HG02938 (cell line): ENCODE measurements around the gene PHETA1.

Experiments used
- ATAC-seq: cut with Tn5 transposase; IDR thresholded peaks from one replicate; pipeline ENCODE4 v1.9.1; 2021; ENCODE audit warnings: mild to moderate bottlenecking, moderate library complexity; ENCODE audit not compliant: unreplicated experiment

The PHETA1 gene

DNA sequence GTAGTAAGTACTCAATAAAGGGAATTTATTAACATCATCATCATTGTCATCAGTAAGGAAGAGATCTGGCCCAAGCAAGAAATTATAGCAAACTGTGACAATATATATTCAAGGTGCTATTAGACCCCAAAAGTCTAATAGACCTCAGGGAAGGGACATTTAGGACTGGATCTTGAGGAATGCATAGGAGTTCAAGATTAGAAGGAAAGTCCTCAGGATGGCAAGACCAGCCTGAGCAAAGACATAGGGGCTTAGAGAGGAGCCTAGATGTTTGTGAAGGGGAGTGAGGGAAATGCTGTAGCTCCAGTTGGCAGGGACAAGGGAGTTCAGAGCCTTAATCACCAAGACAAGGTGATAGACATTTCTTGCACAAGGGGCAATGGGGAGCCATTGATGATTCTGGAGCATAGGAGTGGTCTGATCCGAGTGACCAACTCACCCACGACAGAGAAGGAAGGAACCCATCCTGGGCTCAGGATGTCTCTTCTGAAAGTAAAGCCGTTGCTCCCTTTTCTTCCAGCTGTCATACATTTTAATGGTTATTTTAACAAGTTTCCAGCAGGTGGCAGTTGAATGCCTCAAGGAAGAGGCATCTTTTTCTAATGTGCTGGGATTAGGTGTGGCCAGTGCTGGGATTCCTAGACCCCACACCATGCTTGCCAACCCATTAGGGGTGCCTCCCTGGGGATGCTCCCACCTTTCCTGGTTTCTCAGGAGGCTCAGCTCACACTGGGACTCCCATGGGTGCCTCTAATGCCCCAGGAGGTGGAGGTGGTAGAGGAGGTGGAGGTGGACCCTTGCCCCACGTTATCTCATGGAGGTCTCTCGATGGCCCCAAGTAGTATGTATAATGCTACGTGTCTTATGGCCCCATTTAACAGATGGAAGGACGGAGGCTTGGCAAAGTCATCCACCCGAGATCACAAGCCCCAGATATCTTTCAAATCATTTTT, 37.8 kb downstream of the PHETA1 start:
- ATAC-seq: no peak

DNA sequence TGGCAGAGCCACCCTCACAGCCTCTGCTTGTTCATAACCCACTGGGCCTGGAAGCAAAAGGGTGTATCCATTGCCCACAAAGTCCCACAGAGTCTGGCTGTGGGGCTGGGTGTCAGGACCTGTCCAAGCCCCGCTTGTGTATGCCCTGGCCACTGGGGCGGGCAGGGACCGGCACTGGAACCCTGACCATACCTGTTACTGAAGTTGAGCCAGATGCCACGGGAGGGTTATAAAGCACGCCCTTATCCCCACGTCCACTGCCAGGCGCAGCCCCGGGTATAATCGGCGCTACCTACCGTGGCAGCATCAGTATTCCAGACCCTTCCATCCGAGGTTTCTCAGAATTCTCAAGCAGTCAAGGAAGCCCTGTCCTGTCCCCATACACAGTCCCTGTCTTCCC, 40.8 kb downstream of the PHETA1 start:
- ATAC-seq: no peak

DNA sequence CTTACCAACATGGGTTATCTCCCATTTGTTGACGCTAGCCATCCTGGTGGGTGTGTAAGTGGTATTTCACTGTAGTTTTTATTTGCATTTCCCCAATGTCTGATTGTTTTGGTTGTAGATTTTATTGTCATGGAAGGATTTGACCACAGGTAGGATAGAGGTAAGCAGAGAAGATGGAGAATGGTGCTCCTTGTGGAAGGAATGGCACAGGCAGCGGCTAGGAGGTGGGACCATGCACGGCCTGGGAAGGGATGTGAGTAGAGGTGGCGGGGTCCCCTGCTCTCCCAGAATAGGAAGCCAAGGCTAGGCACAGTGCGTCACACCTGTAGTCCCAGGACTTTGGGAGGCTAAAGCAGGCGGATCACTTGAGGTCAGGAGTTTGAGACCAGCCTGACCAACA, 41.4 kb downstream of the PHETA1 start:
- ATAC-seq: no peak

DNA sequence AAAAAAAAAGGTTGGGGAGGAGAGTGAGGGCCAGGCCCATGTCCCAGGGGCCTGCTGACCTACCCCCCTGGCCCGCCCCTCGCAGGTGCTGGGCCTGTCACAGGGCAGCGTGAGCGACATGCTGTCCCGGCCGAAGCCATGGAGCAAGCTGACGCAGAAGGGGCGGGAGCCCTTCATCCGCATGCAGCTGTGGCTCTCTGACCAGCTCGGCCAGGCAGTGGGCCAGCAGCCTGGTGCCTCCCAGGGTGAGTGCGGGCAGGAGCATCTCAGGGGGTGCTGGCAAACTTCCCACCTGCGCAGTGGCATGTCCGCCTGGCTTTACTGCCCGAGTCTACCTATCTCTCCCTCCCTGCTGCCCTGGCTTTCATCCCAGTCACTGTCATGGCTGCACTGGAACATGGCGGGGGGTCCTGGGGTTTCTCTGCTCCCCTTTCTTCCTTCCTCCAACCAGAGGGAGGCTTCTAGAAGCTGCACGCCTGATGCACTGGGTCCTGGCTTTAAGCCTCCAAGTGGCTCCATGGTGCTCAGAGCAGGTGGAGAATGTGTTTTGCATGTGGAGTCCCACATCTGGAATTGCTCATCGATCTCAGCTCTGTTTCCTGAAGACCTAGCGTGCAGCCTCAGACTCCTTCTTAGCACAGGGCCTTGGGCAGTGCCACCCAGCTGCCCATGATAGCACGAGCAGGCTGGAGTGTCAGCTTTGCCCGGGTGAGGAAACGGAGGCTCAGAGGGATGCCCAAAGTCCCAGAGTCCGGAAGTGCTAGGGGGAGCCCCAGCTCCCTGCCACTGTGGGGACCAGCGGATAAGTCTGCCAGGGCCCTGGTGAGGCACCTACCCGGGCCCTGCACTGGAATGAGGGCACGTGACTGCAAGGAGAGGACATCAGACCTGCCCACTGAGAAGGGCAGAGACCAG, 46.3 kb downstream of the PHETA1 start:
- ATAC-seq: no peak

DNA sequence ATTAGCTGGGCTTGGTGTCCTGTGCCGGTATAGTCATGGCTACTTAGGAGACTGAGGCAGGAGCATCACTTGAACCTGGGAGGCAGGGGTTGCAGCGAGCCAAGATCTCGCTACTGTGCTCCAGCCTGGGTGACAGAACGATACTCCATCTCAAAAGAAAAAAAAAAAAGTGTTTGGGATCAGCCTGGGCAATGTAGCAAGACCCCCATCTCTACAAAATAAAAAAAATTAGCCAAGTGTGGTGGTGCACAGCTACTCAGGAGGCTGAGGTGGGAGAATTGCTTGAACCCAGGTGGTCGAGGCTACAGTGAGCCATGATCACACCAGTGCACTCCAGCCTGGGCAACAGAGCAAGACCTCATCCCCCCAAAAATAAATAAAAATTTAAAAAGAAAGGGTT, 47.6 kb downstream of the PHETA1 start:
- ATAC-seq: no peak

DNA sequence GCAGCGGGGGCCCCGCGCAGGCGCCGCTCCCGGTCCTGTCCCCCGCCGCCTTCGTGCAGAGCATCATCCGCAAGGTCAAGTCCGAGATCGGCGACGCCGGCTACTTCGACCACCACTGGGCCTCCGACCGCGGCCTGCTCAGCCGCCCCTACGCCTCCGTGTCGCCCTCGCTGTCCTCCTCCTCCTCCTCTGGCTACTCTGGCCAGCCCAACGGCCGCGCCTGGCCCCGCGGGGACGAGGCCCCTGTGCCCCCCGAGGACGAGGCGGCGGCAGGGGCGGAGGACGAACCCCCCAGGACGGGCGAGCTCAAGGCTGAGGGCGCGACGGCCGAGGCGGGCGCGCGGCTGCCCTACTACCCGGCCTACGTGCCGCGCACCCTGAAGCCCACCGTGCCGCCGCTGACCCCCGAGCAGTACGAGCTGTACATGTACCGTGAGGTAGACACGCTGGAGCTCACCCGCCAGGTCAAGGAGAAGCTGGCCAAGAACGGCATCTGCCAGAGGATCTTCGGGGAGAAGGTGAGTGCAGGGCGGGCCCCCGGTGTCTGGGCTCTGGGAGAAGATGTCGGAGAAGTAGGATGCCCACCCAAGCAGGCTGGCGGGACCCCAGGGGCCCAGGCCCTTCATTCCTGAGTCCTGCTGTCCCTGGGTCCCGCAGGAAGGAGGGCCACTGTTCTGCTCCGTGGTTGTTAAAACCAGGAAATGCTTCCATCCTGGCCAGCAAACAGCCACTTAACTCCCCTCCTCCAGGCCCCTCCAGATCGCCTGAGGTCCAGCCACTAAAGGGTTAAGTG, 48.4 kb downstream of the PHETA1 start:
- ATAC-seq: no peak

DNA sequence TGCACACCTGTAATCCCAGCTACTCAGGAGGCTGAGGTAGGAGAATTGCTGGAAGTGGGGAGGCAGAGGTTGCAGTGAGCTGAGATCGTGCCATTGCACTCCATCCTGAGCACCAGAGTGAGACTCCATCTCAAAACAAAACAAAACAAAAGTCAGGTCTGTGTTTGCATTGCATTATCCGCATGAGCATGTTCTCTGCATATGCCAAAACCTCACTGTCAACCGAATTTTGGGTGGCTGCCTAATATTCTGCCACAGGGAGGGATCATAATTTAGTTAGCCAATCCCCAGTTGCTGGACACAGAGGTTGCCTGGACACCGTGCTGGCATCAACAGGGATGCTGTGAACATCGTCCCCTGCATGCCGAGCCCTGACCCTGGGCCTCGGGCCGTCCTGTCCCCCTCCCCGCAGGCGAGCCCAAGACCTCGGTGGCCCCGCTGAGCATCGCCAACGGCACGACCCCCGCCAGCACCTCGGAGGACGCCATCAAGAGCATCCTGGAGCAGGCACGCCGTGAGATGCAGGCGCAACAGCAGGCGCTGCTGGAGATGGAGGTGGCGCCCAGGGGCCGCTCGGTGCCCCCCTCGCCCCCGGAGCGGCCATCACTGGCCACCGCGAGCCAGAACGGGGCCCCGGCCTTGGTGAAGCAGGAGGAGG, 49.2 kb downstream of the PHETA1 start:
- ATAC-seq: no peak

DNA sequence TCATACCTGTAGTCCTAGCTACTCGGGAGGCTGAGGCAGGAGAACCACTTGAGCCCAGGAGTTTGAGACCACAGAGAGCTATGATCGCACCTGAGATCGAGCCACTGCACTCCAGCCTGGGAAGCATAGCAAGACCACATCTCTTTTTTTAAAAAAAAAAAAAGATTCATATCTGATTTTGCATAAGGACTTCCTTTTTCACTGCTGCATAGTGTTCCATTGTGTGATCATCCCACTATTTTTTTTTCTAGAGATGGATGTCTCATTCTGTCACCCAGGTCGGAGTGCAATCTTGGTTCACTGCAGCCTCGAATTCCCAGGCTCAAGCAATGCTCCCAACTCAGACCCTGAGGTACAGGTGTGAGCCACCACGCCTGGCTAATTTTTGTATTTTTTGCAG, 50.4 kb downstream of the PHETA1 start:
- ATAC-seq: no peak

DNA sequence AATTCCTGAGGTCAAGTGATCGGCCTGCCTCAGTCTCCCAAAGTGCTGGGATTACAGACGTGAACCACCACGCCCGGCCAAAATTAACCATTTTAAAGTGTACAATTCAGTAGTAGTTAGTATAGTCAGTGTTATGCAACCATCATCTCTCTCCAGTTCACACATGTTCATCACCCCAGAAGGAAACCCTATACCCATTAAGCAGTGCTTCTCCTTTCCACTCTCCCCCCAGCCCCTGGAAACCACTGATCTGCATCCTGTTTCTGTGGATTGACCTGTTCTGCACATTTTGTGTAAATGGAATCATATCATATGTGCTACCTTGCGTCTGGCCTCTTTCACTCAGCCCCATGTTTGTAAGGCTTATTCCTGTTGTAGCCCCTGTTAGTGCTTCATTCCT, 52.2 kb downstream of the PHETA1 start:
- no peak for ATAC-seq

DNA sequence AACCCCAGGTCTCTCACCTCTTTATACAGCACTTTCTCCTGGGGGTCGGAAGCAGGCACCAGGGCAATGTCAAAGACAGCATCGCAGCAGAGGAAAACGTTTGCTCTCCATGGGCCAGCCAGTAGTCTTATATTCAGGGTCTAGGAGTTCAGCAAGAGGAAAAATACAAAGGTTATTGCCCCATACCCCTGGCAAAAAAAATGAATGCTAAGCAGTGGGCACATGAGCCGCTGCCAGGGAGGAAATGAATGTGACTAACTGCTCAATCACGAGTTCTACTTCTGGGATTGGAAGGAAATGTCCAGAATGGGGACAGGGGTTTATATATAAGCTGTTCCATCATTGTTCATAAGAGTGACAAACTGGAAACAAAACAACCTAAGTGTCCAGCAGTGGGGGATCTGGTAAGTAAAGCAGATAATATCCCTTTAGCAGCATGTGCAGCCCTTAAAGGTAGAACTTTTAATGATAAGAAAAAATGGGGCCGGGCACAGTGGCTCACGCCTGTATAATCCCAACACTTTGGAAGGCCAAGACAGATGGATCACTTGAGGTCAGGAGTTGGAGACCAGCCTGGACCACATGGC, 53.8 kb downstream of the PHETA1 start:
- no peak for ATAC-seq

DNA sequence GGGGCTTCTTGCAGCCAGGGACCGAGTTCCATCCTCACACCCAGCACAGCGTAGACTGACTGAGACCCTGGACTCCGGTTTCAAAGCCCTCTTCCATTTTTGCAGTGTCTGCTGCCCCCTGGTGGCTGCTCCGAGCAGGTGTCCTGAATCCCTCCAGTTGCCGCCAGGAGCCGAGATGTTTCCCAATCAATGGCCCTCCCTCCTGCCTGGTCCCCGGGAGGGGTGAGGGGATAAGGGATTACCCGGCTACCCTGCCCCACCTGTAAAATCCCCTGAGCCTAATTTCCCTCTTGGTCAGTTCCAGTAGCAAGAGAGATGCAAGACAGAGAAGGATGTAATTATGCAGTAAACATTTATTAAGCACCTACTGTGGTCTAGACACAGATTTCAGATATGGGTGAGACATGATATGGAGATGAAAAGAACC, 55.0 kb downstream of the PHETA1 start:
- ATAC-seq: no peak

DNA sequence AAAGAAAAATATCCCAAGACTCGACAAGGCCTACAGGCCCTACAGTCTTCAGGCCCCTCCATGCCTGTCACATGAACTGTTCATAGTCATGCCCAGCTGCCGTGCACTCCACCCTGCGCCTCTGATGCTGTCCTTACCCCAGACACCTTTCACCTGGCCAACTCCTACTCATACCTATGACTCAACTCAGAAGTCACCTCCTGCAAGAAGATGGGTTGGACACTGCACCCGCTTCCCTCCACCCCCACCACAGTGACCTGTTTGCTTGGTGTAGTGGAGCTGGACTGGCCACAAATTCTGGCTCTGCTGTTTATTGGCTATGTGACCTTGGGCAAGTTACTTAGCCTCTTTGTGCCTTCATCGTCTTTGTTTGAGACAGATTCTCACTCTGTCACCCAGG, 56.2 kb downstream of the PHETA1 start:
- ATAC-seq: no peak

DNA sequence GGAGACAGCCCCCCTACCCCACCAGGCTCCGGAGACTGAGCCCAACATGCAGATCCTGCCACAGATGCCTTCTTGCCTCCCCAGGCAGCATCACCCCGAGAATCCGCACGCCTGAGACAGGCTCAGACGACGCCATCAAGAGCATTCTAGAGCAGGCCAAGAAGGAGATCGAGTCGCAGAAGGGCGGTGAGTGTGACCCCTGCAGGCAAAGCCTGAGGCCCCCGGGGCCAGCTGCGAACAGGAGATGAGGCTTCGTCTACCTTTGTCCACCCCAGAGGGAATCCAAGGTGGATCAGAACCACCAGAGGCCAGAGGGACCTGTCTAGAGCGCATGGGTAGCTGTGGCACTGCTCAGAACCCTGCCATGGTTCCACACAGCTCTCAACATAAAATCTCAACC, 56.9 kb downstream of the PHETA1 start:
- no peak for ATAC-seq

DNA sequence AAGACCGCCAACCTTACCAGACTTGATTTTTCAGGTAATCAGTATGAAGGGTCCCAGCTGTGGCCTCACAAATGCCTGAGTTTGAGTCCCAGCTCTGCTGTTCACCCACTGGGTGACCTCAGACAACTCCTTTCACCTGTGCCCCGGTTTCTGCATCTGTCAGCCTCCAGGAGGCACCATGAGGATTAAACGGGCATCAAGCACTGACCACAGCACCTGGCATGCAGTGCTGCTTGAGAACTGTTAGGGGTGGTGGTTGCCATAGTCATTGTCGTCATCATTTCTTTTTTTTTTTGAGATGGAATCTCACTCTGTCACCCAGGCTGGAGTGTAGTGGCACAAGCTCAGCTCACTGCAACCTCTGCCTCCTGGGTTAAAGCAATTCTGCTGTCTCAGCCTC, 57.9 kb downstream of the PHETA1 start:
- ATAC-seq: no peak
